ENCODE results near the gene MTFP1.

DNA sequence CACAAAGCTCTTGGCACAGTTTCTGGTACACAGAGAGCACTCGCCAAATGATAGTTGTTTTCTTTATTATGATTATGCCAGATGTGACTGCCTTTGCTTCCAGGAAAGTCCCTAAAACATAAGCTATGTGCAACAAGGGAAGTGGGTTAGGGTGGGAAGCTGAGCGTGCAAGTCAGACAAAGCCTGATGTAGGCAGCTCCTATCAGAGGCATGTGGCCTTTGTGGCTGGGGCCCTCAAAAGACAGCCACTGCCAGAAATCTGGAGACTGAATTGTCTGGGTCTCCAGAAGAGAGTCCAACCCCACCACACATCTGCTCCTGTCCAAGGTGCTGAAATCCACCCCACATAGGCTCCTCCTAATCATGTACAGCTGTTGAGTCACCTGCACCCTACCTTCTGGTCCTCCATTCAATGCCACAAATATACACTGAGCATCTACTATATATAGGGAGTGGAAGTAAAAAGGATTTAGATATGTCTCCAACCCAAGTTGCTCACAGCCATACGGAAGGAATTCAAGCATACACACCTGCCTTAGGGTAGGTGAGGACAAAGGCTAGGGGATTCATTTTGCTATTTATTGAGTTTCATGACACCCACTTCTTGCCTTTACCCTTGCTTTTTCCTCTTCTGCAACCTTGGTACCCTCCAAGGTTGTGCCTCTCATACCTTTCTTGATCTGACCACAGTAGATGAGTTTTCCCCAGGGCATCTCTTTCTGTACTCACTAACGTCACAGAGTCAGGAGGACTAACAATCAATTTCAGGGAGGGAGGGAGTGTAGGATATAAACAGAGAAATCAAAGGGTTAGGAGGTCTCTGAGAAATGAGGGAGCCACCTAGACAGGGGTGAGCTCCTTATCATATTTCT is 33.8 kb downstream of the MTFP1 start:
- TF ChIP-seq CTCF (IDR thresholded peaks at IDR 0.05) (no peak), POLR2A (IDR thresholded peaks at IDR 0.05) (no peak)
